KMS-11 (cell line): ENCODE measurements around the gene DGKG.

Experiments used
- H2AFZ ChIP-seq: fragments of 200-600 bp; sonication (generic); 2 replicates; pipeline ENCODE4 v1.6.1; 2016; ENCODE audit warnings: antibody characterized with exemption, mixed run types, low read depth
- H3K27ac ChIP-seq: fragments of 200-600 bp; sonication (generic); 2 replicates; pipeline ENCODE4 v1.6.1; 2016; ENCODE audit warnings: mild to moderate bottlenecking, mixed run types
- H3K27me3 ChIP-seq: fragments of 200-600 bp; sonication (generic); 2 replicates; pipeline ENCODE4 v1.6.1; 2017; ENCODE audit warnings: mild to moderate bottlenecking, low read depth, mixed run types, moderate library complexity; ENCODE audit not compliant: insufficient read depth
- H3K36me3 ChIP-seq: fragments of 200-600 bp; sonication (generic); 2 replicates; pipeline ENCODE4 v1.6.1; 2017; ENCODE audit warnings: mild to moderate bottlenecking, mixed run types; ENCODE audit not compliant: insufficient read depth
- H3K4me1 ChIP-seq: fragments of 200-600 bp; sonication (generic); 2 replicates; pipeline ENCODE4 v1.6.1; 2016; ENCODE audit warnings: mild to moderate bottlenecking, low read depth, mixed run types; ENCODE audit not compliant: poor library complexity, severe bottlenecking
- H3K4me2 ChIP-seq: fragments of 200-600 bp; sonication (generic); 2 replicates; pipeline ENCODE4 v1.7.0; 2016; ENCODE audit warnings: mild to moderate bottlenecking, mixed run types
- H3K4me3 ChIP-seq: fragments of 200-600 bp; sonication (generic); IDR thresholded peaks from 2 replicates; pipeline ENCODE4 v1.6.1; 2017; ENCODE audit warnings: low read depth, low read length, mixed read lengths; ENCODE audit not compliant: insufficient read depth
- H3K79me2 ChIP-seq: fragments of 200-600 bp; sonication (generic); 2 replicates; pipeline ENCODE4 v1.6.1; 2016; ENCODE audit warnings: low read depth, mixed run types; ENCODE audit not compliant: insufficient read depth
- H3K9ac ChIP-seq: fragments of 200-600 bp; sonication (generic); 2 replicates; pipeline ENCODE4 v1.6.1; 2016; ENCODE audit warnings: mild to moderate bottlenecking, mixed run types
- H4K20me1 ChIP-seq: fragments of 200-600 bp; sonication (generic); 2 replicates; pipeline ENCODE4 v1.6.1; 2016; ENCODE audit warnings: mild to moderate bottlenecking, mixed run types; ENCODE audit not compliant: insufficient read depth
- TF ChIP-seq, protein P1 (sequence below): fragments of 200-600 bp; sonication (generic); conservative IDR thresholded peaks from 2 replicates; pipeline ENCODE4 v1.6.1; 2017; ENCODE audit warnings: low read depth, mild to moderate bottlenecking, antibody characterized with exemption, low read length, moderate library complexity, mixed read lengths

Gene DGKG

DNA sequence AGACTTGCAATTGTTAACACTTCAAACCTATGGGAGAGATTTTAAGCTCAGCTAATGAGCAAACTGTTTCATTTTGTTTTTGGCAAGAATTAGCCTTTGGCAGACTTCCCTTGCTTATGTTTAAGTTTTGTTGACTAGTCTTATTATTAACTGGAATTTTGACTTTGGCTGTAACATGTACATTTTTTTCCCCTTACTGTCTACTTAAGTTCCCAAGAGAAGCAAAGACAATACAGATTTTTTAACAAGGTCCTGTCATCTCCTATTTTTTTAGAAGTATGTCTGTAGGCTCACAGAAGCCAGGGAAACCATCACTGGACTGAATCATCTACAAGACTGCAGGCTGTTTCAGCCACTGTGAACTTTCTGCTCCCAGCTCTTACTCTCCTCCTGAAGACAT lies 74.3 kb downstream of the DGKG start:
- no peak overlapping the region for H3K4me3 ChIP-seq
- H3K79me2 ChIP-seq: no peaks in the 10 kb centered on the region
- H3K36me3 ChIP-seq: no peaks in the 10 kb centered on the region
- H3K27me3 ChIP-seq: no peaks in the 10 kb centered on the region
- H3K4me2 ChIP-seq: no peak overlapping the region
- no peaks in the 10 kb centered on the region for H3K4me1 ChIP-seq
- H2AFZ ChIP-seq: no peak overlapping the region
- H3K9ac ChIP-seq: no peak overlapping the region
- H4K20me1 ChIP-seq: no peaks in the 10 kb centered on the region
- TF ChIP-seq, protein P1, sequence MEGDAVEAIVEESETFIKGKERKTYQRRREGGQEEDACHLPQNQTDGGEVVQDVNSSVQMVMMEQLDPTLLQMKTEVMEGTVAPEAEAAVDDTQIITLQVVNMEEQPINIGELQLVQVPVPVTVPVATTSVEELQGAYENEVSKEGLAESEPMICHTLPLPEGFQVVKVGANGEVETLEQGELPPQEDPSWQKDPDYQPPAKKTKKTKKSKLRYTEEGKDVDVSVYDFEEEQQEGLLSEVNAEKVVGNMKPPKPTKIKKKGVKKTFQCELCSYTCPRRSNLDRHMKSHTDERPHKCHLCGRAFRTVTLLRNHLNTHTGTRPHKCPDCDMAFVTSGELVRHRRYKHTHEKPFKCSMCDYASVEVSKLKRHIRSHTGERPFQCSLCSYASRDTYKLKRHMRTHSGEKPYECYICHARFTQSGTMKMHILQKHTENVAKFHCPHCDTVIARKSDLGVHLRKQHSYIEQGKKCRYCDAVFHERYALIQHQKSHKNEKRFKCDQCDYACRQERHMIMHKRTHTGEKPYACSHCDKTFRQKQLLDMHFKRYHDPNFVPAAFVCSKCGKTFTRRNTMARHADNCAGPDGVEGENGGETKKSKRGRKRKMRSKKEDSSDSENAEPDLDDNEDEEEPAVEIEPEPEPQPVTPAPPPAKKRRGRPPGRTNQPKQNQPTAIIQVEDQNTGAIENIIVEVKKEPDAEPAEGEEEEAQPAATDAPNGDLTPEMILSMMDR: no peak
- no peak overlapping the region for H3K27ac ChIP-seq

DNA sequence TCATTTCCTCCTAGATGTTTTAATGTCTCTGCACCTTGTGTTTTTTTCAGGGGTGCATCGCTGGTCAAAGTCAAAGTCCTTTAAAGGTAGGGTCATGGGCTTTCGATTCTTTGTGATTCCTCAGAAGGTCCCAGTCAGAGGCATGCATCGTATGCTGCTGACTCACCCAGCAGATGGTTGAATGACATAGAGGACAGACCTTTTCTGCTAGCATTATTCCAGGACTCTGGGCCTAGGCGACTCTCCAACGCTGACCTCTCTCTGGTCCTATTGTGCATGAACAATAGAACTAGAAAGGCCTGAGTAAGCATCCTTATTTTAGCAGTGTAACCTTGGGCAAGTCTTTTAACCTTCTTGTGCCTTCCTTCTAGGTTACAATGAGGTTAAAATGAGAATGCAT lies 75.9 kb downstream of the DGKG start:
- H3K27ac ChIP-seq: no peak overlapping the region
- H2AFZ ChIP-seq: no peak overlapping the region
- H3K27me3 ChIP-seq: no peaks in the 10 kb centered on the region
- no peak overlapping the region for H3K9ac ChIP-seq
- no peaks in the 10 kb centered on the region for H3K79me2 ChIP-seq
- H3K4me1 ChIP-seq: no peaks in the 10 kb centered on the region
- TF ChIP-seq, protein P1: no peak
- H3K4me2 ChIP-seq: no peak overlapping the region
- no peaks in the 10 kb centered on the region for H3K36me3 ChIP-seq
- H3K4me3 ChIP-seq: no peak overlapping the region
- no peaks in the 10 kb centered on the region for H4K20me1 ChIP-seq

DNA sequence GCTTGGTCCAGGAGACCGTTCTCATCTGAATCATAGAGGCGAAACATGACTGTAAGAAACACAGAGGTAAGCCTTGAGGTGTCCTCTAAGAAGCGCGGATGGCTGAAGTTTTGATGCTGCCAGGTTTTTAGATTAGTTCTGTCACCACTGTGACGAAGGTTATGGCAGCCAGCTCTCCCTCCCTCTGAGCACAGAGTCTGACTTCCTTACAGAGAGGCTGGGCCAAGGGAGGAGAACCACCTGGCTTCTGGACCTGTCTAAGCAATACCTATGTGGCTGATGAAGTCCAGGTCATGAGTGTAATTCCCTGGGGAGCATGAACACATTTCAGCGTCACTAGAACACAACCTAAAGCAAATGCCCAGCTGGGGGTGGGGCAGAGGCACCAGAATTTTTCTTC lies 77.4 kb downstream of the DGKG start:
- no peaks in the 10 kb centered on the region for H3K36me3 ChIP-seq
- no peaks in the 10 kb centered on the region for H4K20me1 ChIP-seq
- TF ChIP-seq, protein P1: no peak
- no peaks in the 10 kb centered on the region for H3K79me2 ChIP-seq
- H3K4me2 ChIP-seq: no peak overlapping the region
- no peaks in the 10 kb centered on the region for H3K27me3 ChIP-seq
- no peak overlapping the region for H3K27ac ChIP-seq
- H3K4me1 ChIP-seq: no peaks in the 10 kb centered on the region
- no peak overlapping the region for H3K4me3 ChIP-seq
- H2AFZ ChIP-seq: no peak overlapping the region
- H3K9ac ChIP-seq: no peak overlapping the region

DNA sequence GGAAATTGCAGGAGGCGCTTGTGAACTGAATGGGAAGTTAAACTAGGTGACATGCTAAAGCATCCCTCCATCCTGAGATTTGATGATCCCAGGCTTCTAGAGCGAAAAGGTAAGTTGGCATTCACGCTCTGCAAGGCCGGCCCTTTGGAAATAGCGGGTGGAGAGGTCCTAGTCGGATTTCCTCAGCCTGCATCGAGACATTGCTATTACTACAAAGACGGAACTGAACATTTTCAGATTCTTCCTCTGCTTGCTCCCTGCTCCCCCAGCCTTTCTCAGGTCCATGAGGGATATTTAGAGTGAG lies 77.7 kb downstream of the DGKG start:
- Histone ChIP-seq H3K9ac (no peak overlapping the region), H3K27ac (no peak overlapping the region), H3K79me2 (no peaks in the 10 kb centered on the region), H2AFZ (no peak overlapping the region), H3K4me1 (no peaks in the 10 kb centered on the region), H4K20me1 (no peaks in the 10 kb centered on the region), H3K36me3 (no peaks in the 10 kb centered on the region), H3K4me3 (no peak overlapping the region), H3K27me3 (no peaks in the 10 kb centered on the region), H3K4me2 (no peak overlapping the region)
- TF ChIP-seq, protein P1: no peak
